Activated gamma-delta T cell treated with Interleukin-2 at 50 U/mL for 16 hours (primary cell): Measurements from ENCODE around the gene SLC29A1.

ENCODE experiments used
- DNase-seq: peaks from one replicate; pipeline ENCODE4 v3.0.0-alpha.2; 2020

SLC29A1 gene

GRCh38 chr6:44270526-44271405, 47.4 kb downstream of the SLC29A1 start:
- no peak for DNase-seq

GRCh38 chr6:44271406-44271723, 48.0 kb downstream of the SLC29A1 start:
- no peak for DNase-seq

- no peak for DNase-seq
These were observed 48.5 kb downstream of the SLC29A1 start for GRCh38 chr6:44271914-44272313.

GRCh38 chr6:44272529-44272928, 49.1 kb downstream of the SLC29A1 start:
- DNase-seq, result no peak

- no peak for DNase-seq
These were observed 49.7 kb downstream of the SLC29A1 start for GRCh38 chr6:44272999-44273566.

GRCh38 chr6:44273617-44274016, 50.2 kb downstream of the SLC29A1 start:
- DNase-seq, result no peak

- no peak for DNase-seq
These were observed 51.9 kb downstream of the SLC29A1 start for GRCh38 chr6:44275271-44275748.

GRCh38 chr6:44275749-44276648, 52.6 kb downstream of the SLC29A1 start:
- DNase-seq, result no peak

- no peak for DNase-seq
These were observed 53.6 kb downstream of the SLC29A1 start for GRCh38 chr6:44276667-44277640.

- no peak for DNase-seq
These were observed 54.4 kb downstream of the SLC29A1 start for GRCh38 chr6:44277763-44278162.

GRCh38 chr6:44278315-44278714, 54.9 kb downstream of the SLC29A1 start:
- DNase-seq, result no peak

GRCh38 chr6:44278774-44279697, 55.6 kb downstream of the SLC29A1 start:
- no peak for DNase-seq
